ENCODE measurements around the gene DNAJC6. TPM values are rescaled to one million over a fixed set of nuclear protein-coding genes. Genes with fewer than 3 reads are reported as not detected.

The DNAJC6 gene
- total and polyA plus RNA-seq, 2 experiments from 2014 or later: 6.0 to 11.2 TPM

- no peak overlapping the region for H3K27ac ChIP-seq
- H3K4me1 ChIP-seq (ENCODE audit: insufficient read depth): no peaks in the 10 kb centered on the region
- WGBS (ENCODE audit: low lambda C conversion rate, missing lambda C conversion rate): 95% methylated on average over 2 of the region's 2 CpGs
- no peaks in the 10 kb centered on the region for H3K27me3 ChIP-seq
- no peaks in the 10 kb centered on the region for H4K20me1 ChIP-seq (ENCODE audit: insufficient read depth, poor library complexity, severe bottlenecking)
- H3K4me3 ChIP-seq: no peak overlapping the region
- H2AFZ ChIP-seq: no peak overlapping the region
- H3K79me2 ChIP-seq: no peaks in the 10 kb centered on the region
- H3K9me3 ChIP-seq (ENCODE audit: low read depth): no peaks in the 10 kb centered on the region
- no peak for TF ChIP-seq EZH2phosphoT487 (IDR thresholded peaks at IDR 0.05; ENCODE audit: low read depth, severe bottlenecking, unreplicated experiment)
- no peak for TF ChIP-seq CTCF (IDR thresholded peaks at IDR 0.05; ENCODE audit: poor library complexity)
- no peak for TF ChIP-seq EZH2 (IDR thresholded peaks at IDR 0.05; ENCODE audit: borderline replicate concordance)
- H3K9me2 ChIP-seq (replicated peaks; ENCODE audit: insufficient read depth): no peaks in the 10 kb centered on the region
- H3K36me3 ChIP-seq (replicated peaks; ENCODE audit: insufficient read depth, low read depth): no peaks in the 10 kb centered on the region
- DNase-seq (ENCODE audit: low spot score): no peak
- H3K4me2 ChIP-seq: no peak overlapping the region
These were observed 36.8 kb downstream of the DNAJC6 start for GRCh38 chr1:65346190-65346589.

- Histone ChIP-seq H4K20me1 (ENCODE audit: insufficient read depth, poor library complexity, severe bottlenecking) (no peaks in the 10 kb centered on the region), H3K27ac (no peak overlapping the region), H3K27me3 (no peaks in the 10 kb centered on the region), H3K36me3 (replicated peaks; ENCODE audit: insufficient read depth, low read depth) (no peaks in the 10 kb centered on the region), H3K9me3 (ENCODE audit: low read depth) (no peaks in the 10 kb centered on the region), H2AFZ (no peak overlapping the region), H3K4me2 (no peak overlapping the region), H3K4me3 (no peak overlapping the region), H3K9me2 (replicated peaks; ENCODE audit: insufficient read depth) (no peaks in the 10 kb centered on the region), H3K4me1 (ENCODE audit: insufficient read depth) (no peaks in the 10 kb centered on the region), H3K79me2 (no peaks in the 10 kb centered on the region)
- WGBS (ENCODE audit: low lambda C conversion rate, missing lambda C conversion rate): 95% methylated on average over 7 of the region's 7 CpGs
- TF ChIP-seq CTCF (IDR thresholded peaks at IDR 0.05; ENCODE audit: poor library complexity): no peak
- DNase-seq (ENCODE audit: low spot score): no peak
These were observed 45.8 kb downstream of the DNAJC6 start for GRCh38 chr1:65355031-65355712.

- no peaks in the 10 kb centered on the region for H3K27me3 ChIP-seq
- no peaks in the 10 kb centered on the region for H3K4me1 ChIP-seq (ENCODE audit: insufficient read depth)
- WGBS (ENCODE audit: low lambda C conversion rate, missing lambda C conversion rate): 96% methylated on average over 6 of the region's 6 CpGs
These were observed 48.1 kb downstream of the DNAJC6 start for GRCh38 chr1:65357291-65357960.

More at GRCh38 chr1:65357291-65357960, 48.1 kb downstream of the DNAJC6 start:
- TF ChIP-seq EZH2phosphoT487 (IDR thresholded peaks at IDR 0.05; ENCODE audit: low read depth, severe bottlenecking, unreplicated experiment) (no peak), CTCF (IDR thresholded peaks at IDR 0.05; ENCODE audit: poor library complexity) (no peak), EZH2 (IDR thresholded peaks at IDR 0.05; ENCODE audit: borderline replicate concordance) (no peak)
- no peak overlapping the region for H3K4me2 ChIP-seq
- no peaks in the 10 kb centered on the region for H3K9me3 ChIP-seq (ENCODE audit: low read depth)
- H4K20me1 ChIP-seq (ENCODE audit: insufficient read depth, poor library complexity, severe bottlenecking): no peaks in the 10 kb centered on the region
- no peak overlapping the region for H3K27ac ChIP-seq
- H2AFZ ChIP-seq: no peak overlapping the region
- no peak overlapping the region for H3K4me3 ChIP-seq
- no peak for DNase-seq (ENCODE audit: low spot score)
- H3K36me3 ChIP-seq (replicated peaks; ENCODE audit: insufficient read depth, low read depth): no peaks in the 10 kb centered on the region
- H3K79me2 ChIP-seq: no peaks in the 10 kb centered on the region
- H3K9me2 ChIP-seq (replicated peaks; ENCODE audit: insufficient read depth): no peaks in the 10 kb centered on the region

Data from hepatocyte (in vitro differentiated cells).